Fibroblast of villous mesenchyme (primary cell): Measurements from ENCODE around the gene CBR3. TPM values are rescaled to one million over a fixed set of nuclear protein-coding genes. Genes with fewer than 3 reads are reported as not detected.
"Not testable (repeated sequence)": the region's sequence is repeated elsewhere in the genome, so short reads cannot be mapped to it uniquely, and the experiment has no call there.

ENCODE experiments used
- DNase-seq: peaks from one replicate; pipeline ENCODE4 v3.0.0-alpha.2; 2010; ENCODE audit warnings: low read depth
- H3K4me3 ChIP-seq: 2 replicates; pipeline ENCODE4 v1.5.1; 2011; ENCODE audit warnings: low read depth, mild to moderate bottlenecking, low read length
- total RNA-seq: library from RNA; depleted of rRNA; stranded (reverse); fragments of >200 nt; gene quantifications from 2 replicates; pipeline ENCODE4 v1.2.3, GENCODE V29; 2012
- TF ChIP-seq, protein P1 (sequence below): IDR thresholded peaks from 2 replicates; pipeline ENCODE4 v1.5.1; 2012; ENCODE audit warnings: low read depth, mild to moderate bottlenecking, low read length; ENCODE audit not compliant: insufficient read depth

The CBR3 gene
- total RNA-seq, 1 donor = 12.1 TPM

DNA sequence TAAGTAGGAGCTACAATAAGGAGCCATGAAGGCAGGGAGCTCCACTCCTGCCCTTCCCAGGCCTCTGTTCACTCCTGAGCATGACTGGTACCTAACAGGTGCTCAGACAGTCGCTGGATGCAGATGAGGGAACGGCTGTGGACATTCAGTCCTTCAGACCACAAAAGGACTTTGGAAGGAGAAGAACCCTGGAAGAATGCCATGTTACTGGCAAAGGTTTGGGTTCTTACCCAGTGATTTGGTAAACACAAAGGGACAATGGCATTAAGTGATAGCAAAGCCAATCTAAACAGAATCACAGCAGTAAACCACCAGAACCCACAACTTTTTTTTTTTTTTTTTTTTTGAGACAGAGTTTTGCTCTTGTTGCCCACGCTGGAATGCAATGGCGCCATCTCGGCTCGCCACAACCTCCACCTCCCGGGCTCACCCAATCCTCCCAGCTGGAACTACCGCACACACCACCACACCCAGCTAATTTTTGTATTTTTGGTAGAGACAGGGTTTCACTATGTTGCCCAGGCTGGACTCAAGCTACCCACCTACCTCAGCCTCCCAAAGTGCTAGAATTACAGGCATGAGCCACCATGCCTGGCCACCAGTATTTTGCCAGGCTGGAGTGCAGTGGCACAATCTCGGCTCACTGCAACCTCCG, 7.5 kb upstream of the CBR3 start:
- no peak for DNase-seq
- no peak overlapping the region for H3K4me3 ChIP-seq
- TF ChIP-seq, protein P1, sequence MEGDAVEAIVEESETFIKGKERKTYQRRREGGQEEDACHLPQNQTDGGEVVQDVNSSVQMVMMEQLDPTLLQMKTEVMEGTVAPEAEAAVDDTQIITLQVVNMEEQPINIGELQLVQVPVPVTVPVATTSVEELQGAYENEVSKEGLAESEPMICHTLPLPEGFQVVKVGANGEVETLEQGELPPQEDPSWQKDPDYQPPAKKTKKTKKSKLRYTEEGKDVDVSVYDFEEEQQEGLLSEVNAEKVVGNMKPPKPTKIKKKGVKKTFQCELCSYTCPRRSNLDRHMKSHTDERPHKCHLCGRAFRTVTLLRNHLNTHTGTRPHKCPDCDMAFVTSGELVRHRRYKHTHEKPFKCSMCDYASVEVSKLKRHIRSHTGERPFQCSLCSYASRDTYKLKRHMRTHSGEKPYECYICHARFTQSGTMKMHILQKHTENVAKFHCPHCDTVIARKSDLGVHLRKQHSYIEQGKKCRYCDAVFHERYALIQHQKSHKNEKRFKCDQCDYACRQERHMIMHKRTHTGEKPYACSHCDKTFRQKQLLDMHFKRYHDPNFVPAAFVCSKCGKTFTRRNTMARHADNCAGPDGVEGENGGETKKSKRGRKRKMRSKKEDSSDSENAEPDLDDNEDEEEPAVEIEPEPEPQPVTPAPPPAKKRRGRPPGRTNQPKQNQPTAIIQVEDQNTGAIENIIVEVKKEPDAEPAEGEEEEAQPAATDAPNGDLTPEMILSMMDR = no peak

DNA sequence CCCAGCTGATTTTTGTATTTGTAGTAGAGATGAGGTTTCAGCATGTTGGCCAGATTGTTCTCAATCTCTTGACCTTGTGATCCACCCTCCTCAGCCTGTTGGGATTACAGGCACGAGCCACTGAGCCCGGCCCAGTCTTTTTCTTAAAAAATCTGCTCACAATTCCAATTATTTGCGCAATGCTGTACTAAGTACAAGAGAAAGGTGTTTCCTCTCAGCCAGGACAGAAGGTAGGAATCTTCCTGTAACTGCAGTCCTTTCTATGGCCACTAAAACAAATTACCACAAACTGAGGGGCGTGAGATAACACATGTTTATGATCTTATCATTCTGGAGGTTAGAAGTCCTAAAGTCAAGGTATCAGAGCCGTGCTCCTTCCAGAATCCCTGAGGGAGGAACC, 6.9 kb upstream of the CBR3 start:
- no peak overlapping the region for H3K4me3 ChIP-seq
- TF ChIP-seq, protein P1 = no peak
- DNase-seq = no peak

DNA sequence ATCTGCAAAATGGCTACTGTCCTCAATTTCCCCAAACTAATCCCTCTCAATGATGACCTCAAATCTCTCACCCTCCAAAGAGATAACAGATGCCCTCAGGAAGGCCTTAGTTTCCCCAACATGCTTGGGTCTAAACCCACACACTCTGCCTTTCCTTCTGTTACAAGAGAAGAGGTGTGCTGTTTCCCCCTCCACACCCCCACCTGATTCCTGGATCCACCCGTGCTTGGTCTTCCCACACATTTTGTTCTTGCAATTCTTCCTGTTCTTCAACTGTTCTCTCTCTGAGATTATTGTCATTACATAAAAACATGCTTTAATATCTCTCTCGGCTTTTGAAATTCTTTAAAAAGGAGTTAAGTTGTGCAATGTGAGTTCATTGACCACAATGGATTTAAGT, 5.7 kb upstream of the CBR3 start:
- no peak overlapping the region for H3K4me3 ChIP-seq
- DNase-seq = no peak
- TF ChIP-seq, protein P1 = no peak

DNA sequence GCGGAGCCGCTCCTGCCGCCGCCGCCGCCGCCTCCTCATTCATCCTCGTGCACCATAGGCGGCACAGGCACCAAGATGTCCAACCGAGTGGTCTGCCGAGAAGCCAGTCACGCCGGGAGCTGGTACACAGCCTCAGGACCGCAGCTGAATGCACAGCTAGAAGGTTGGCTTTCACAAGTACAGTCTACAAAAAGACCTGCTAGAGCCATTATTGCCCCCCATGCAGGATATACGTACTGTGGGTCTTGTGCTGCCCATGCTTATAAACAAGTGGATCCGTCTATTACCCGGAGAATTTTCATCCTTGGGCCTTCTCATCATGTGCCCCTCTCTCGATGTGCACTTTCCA, 4.5 kb upstream of the CBR3 start:
- H3K4me3 ChIP-seq = peak overlapping the region; percentile 36
- not testable (repeated sequence) for DNase-seq

DNA sequence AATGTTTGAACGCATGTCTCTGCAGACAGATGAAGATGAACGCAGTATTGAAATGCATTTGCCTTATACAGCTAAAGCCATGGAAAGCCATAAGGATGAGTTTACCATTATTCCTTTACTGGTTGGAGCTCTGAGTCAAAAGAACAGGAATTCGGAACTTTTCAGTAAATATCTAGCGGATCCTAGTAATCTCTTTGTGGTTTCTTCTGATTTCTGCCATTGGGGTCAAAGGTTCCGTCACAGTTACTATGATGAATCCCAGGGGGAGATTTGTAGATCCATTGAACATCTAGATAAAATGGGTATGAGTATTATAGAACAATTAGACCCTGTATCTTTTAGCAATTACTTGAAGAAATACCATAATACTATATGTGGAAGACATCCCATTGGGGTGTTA, 4.0 kb upstream of the CBR3 start:
- not testable (repeated sequence) for H3K4me3 ChIP-seq
- peak; percentile 6 for DNase-seq

DNA sequence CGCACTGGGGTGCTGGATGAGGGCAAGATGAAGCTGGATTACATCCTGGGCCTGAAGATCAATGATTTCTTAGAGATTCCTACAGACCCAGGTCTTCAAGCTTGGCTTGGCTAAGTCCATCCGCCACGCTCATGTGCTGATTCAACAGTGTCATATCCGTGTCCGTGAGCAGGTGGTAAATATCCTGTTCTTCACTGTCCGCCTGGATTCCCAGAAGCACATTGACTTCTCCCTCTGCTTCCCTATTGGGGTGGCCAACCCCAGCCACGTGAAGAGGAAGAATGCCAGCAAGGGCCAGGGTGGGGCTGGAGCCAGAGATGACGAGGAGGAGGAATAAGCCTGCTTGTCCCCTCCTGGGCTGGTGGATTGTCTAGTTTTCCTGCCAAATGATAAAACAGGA, 2.2 kb upstream of the CBR3 start:
- H3K4me3 ChIP-seq = no peak overlapping the region
- DNase-seq = no peak
- TF ChIP-seq, protein P1 = no peak

DNA sequence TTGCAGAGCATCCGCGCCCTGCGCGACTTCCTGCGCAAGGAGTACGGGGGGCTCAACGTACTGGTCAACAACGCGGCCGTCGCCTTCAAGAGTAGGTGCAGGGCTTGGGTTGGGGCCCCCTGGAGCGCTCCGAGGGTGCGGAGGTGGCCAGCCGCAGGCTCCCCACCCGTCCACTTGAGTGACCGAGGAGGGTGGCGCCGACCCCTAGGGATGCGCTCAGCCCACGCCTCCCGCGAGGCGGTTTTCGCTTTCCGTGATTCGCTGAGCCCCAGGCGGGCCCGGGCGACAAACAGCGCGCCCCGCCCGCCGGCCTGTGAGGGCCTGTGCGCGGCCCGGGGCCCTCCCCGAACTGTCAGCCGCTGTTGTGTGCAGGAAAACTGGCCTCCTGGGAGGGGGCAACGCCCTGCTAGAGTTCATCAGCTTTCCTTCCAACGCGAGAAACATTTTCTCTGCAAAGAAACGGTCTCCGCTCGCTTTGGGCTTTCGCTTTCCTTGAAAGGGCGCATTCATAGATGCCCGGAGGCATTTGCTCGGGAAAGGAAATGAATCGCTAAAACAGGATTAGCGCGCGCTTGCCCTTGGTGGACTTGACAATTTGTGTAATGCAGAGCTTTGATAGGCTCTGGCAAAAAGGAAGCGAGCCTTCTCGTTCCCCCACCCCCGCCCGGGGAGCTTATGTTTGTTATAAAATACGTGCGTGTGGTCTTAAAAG, 668 bp downstream of the CBR3 start:
- TF ChIP-seq, protein P1 = no peak
- H3K4me3 ChIP-seq = peak overlapping the region; percentile 67
- DNase-seq = peak; percentile 91

DNA sequence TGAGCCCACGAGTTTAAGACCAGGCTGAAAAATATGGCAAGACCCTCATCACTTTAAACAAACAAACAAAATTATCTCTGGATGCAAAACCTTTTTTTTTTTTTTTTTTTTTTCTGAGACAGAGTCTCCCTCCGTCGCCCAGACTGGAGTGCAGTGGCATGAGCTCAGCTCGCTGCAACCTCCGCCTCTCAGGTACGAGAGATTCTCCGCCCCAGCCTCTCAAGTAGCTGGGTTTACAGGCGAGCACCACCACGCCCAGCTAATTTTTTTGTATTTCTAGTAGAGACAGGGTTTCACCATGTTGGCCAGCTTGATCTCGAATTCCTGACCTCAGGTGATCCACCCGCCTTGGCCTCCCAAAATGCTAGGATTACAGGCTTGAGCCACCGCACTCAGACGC, 4.9 kb downstream of the CBR3 start:
- not testable (repeated sequence) for H3K4me3 ChIP-seq, DNase-seq
